MM.1S (cell line): Measurements from ENCODE around the gene RANGAP1.

ENCODE experiments used
- DNase-seq: peaks from one replicate; pipeline ENCODE4 v3.0.0-alpha.2; 2015
- H2AFZ ChIP-seq: fragments of 300-600 bp; sonication (generic); 2 replicates; pipeline ENCODE4 v1.6.0; 2016; ENCODE audit warnings: antibody characterized with exemption, low read length
- H3F3A ChIP-seq: fragments of 300-600 bp; sonication (generic); 2 replicates; pipeline ENCODE4 v1.6.1; 2016; ENCODE audit warnings: mild to moderate bottlenecking, antibody characterized with exemption, low read length, moderate library complexity, mixed read lengths; ENCODE audit not compliant: insufficient read depth
- H3K27ac ChIP-seq: fragments of 300-600 bp; sonication (generic); 2 replicates; pipeline ENCODE4 v1.5.1; 2016; ENCODE audit warnings: mild to moderate bottlenecking, low read length
- H3K27me3 ChIP-seq: fragments of 300-600 bp; sonication (generic); replicated peaks from 2 replicates; pipeline ENCODE4 v1.6.0; 2016; ENCODE audit warnings: low read length; ENCODE audit not compliant: insufficient read depth
- H3K36me3 ChIP-seq: fragments of 300-600 bp; sonication (generic); replicated peaks from 2 replicates; pipeline ENCODE4 v1.6.1; 2016; ENCODE audit warnings: mild to moderate bottlenecking, low read length, mixed read lengths; ENCODE audit not compliant: insufficient read depth
- H3K4me1 ChIP-seq: fragments of 300-600 bp; sonication (generic); 2 replicates; pipeline ENCODE4 v1.6.1; 2016; ENCODE audit warnings: low read length, mixed read lengths
- H3K4me2 ChIP-seq: fragments of 300-600 bp; sonication (generic); 2 replicates; pipeline ENCODE4 v1.6.0; 2016; ENCODE audit warnings: low read depth, low read length
- H3K4me3 ChIP-seq: fragments of 300-600 bp; sonication (generic); 2 replicates; pipeline ENCODE4 v1.5.1; 2016; ENCODE audit warnings: low read length, mixed read lengths
- H3K79me2 ChIP-seq: fragments of 300-600 bp; sonication (generic); 2 replicates; pipeline ENCODE4 v1.6.1; 2016; ENCODE audit warnings: mixed run types, low read length, mixed read lengths
- H3K9ac ChIP-seq: fragments of 300-600 bp; sonication (generic); 2 replicates; pipeline ENCODE4 v1.6.1; 2016; ENCODE audit warnings: low read length, mixed read lengths
- H3K9me2 ChIP-seq: fragments of 300-600 bp; sonication (generic); replicated peaks from 2 replicates; pipeline ENCODE4 v1.6.1; 2016; ENCODE audit warnings: mild to moderate bottlenecking, low read length, mixed read lengths; ENCODE audit not compliant: insufficient read depth
- H3K9me3 ChIP-seq: fragments of 300-600 bp; sonication (generic); replicated peaks from 2 replicates; pipeline ENCODE4 v1.6.1; 2016; ENCODE audit warnings: mild to moderate bottlenecking, low read length, mixed read lengths; ENCODE audit not compliant: insufficient read depth
- H4K20me1 ChIP-seq: fragments of 300-600 bp; sonication (generic); 2 replicates; pipeline ENCODE4 v1.6.1; 2016; ENCODE audit warnings: mild to moderate bottlenecking, low read length, moderate library complexity, mixed read lengths; ENCODE audit not compliant: insufficient read depth
- CTCF ChIP-seq: fragments of 300-600 bp; sonication (generic); IDR thresholded peaks from 2 replicates; pipeline ENCODE4 v1.5.1; 2016; ENCODE audit warnings: antibody characterized with exemption, low read length, mixed read lengths
- EZH2 ChIP-seq: fragments of 300-600 bp; sonication (generic); optimal IDR thresholded peaks from 2 replicates; pipeline ENCODE3; 2017; ENCODE audit warnings: low read depth, mild to moderate bottlenecking, antibody characterized with exemption, low read length, mixed read lengths
- EZH2phosphoT487 ChIP-seq: fragments of 300-600 bp; sonication (generic); IDR thresholded peaks from 2 replicates; pipeline ENCODE4 v1.6.1; 2018; ENCODE audit warnings: antibody characterized with exemption, low read length

The RANGAP1 gene

DNA sequence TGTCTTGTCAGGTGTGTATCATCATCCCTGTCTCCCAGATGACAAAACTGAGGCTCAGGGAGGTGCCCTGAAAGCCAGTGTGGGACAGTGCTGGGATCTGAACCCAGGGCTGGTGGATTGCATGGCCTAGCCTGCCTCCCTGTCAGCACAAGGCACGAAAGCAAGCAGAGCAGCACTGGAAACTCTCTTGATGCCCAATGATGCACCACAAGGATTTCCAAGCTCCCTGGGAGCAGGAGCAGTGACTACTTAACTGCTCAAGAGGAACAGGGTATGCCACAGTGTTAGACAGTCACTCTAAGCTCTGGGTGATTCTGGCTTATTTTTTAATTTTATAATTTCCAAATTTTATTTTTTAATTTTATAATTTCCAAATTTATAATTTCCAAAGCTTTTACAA is 24.3 kb upstream of the RANGAP1 start:
- H3K36me3 ChIP-seq = peaks cover 6% of the 10 kb centered on the region; the same call in 1 of the 2 replicates
- no peaks in the 10 kb centered on the region for H3F3A ChIP-seq
- H3K4me2 ChIP-seq = no peak overlapping the region
- H3K9me3 ChIP-seq = no peaks in the 10 kb centered on the region
- no peak overlapping the region for H3K4me3 ChIP-seq
- TF ChIP-seq EZH2 (no peak), EZH2phosphoT487 (no peak), CTCF (no peak)
- no peaks in the 10 kb centered on the region for H3K9me2 ChIP-seq
- DNase-seq = no peak
- no peaks in the 10 kb centered on the region; the same call in 1 of the 2 replicates for H4K20me1 ChIP-seq
- no peaks in the 10 kb centered on the region for H3K4me1 ChIP-seq
- no peaks in the 10 kb centered on the region for H3K27me3 ChIP-seq
- no peak overlapping the region for H3K9ac ChIP-seq
- H3K79me2 ChIP-seq = peaks cover 81% of the 10 kb centered on the region
- H2AFZ ChIP-seq = no peak overlapping the region
- H3K27ac ChIP-seq = no peak overlapping the region

DNA sequence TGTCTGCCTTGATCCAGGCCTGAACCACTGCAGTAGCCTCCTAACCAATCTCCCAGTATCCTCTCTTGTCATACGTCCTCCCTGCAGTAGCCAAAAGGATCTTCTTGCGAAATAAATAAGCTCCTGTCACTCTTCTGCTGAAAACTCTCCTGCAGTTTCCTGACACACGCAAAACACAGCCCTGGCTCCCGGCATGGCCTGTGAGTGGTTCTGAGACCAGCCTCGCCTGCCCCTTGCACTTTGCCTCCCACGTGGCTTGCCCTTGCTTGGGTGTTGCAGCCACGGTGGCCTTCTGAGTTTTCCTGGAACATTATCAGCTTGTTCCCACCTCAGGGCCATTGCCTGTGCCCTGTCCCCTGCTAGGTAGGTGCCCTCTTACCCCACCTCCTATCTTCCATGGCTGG is 22.6 kb upstream of the RANGAP1 start:
- H3K4me1 ChIP-seq = no peaks in the 10 kb centered on the region
- TF ChIP-seq EZH2 = no peak
- TF ChIP-seq CTCF = no peak
- TF ChIP-seq EZH2phosphoT487 = no peak
- no peaks in the 10 kb centered on the region for H3F3A ChIP-seq
- H2AFZ ChIP-seq = no peak overlapping the region
- no peak for DNase-seq
- H3K36me3 ChIP-seq = peaks cover 6% of the 10 kb centered on the region; the same call in 1 of the 2 replicates
- no peak overlapping the region for H3K9ac ChIP-seq
- H3K4me3 ChIP-seq = no peak overlapping the region
- H3K79me2 ChIP-seq = peaks cover 88% of the 10 kb centered on the region
- H3K9me3 ChIP-seq = no peaks in the 10 kb centered on the region
- H3K9me2 ChIP-seq = no peaks in the 10 kb centered on the region
- H3K27me3 ChIP-seq = no peaks in the 10 kb centered on the region
- H3K27ac ChIP-seq = no peak overlapping the region
- H4K20me1 ChIP-seq = no peaks in the 10 kb centered on the region; the same call in 1 of the 2 replicates
- no peak overlapping the region for H3K4me2 ChIP-seq

- H3K79me2 ChIP-seq = peaks cover 89% of the 10 kb centered on the region
- no peaks in the 10 kb centered on the region for H3K9me2 ChIP-seq
- H3K27me3 ChIP-seq = no peaks in the 10 kb centered on the region
- TF ChIP-seq CTCF (no peak), EZH2 (no peak), EZH2phosphoT487 (no peak)
- DNase-seq = no peak
- H3K9me3 ChIP-seq = no peaks in the 10 kb centered on the region
- H3F3A ChIP-seq = no peaks in the 10 kb centered on the region
- no peak overlapping the region for H3K4me3 ChIP-seq
- no peak overlapping the region for H3K27ac ChIP-seq
- H3K4me2 ChIP-seq = no peak overlapping the region
- H4K20me1 ChIP-seq = no peaks in the 10 kb centered on the region; the same call in 1 of the 2 replicates
- H3K36me3 ChIP-seq = peaks cover 6% of the 10 kb centered on the region; the same call in 1 of the 2 replicates
- H2AFZ ChIP-seq = no peak overlapping the region
- no peak overlapping the region for H3K9ac ChIP-seq
- H3K4me1 ChIP-seq = peaks cover 4% of the 10 kb centered on the region
Observed at GRCh38 chr22:41308054-41308453, 22.1 kb upstream of the RANGAP1 start.

GRCh38 chr22:41305646-41306045 is 19.7 kb upstream of the RANGAP1 start:
- no peak for TF ChIP-seq CTCF
- no peak for TF ChIP-seq EZH2phosphoT487
- no peak for TF ChIP-seq EZH2
- no peak overlapping the region for H3K9ac ChIP-seq
- no peaks in the 10 kb centered on the region for H4K20me1 ChIP-seq
- no peak overlapping the region for H3K27ac ChIP-seq
- peaks cover 11% of the 10 kb centered on the region for H3K4me1 ChIP-seq
- no peak overlapping the region for H3K4me2 ChIP-seq
- H3K79me2 ChIP-seq = peaks cover 94% of the 10 kb centered on the region
- no peaks in the 10 kb centered on the region for H3K9me3 ChIP-seq
- DNase-seq = no peak
- peaks cover 6% of the 10 kb centered on the region; the same call in 1 of the 2 replicates for H3K36me3 ChIP-seq
- H3K27me3 ChIP-seq = no peaks in the 10 kb centered on the region
- no peaks in the 10 kb centered on the region for H3K9me2 ChIP-seq
- H2AFZ ChIP-seq = no peak overlapping the region
- no peak overlapping the region for H3K4me3 ChIP-seq
- peaks cover 5% of the 10 kb centered on the region; the same call in 1 of the 2 replicates for H3F3A ChIP-seq
